ENCODE measurements around the gene ANKS1A. TPM values are rescaled to one million over a fixed set of nuclear protein-coding genes. Genes with fewer than 3 reads are reported as not detected.

ANKS1A gene
- polyA plus RNA-seq, 4 donors, result 6.5 to 29.9 (median 10.8) TPM

- H3K4me3 ChIP-seq (ENCODE audit: low read depth in 1 of 3, low read length in 3 of 3), result no peak overlapping the region
- peaks cover 4 to 25% (median 7%) of the 10 kb centered on the region in 3 donors for H3K4me1 ChIP-seq (ENCODE audit: control insufficient read depth in 3 of 3, insufficient read depth in 2 of 3, low read depth in 1 of 3, low read length in 2 of 3)
- 81 to 95% (median 92%) methylated on average over 4 of the region's 4 CpGs for WGBS, 3 donors
These were observed 130.8 kb downstream of the ANKS1A start for GRCh38 chr6:35019831-35020230.

DNA sequence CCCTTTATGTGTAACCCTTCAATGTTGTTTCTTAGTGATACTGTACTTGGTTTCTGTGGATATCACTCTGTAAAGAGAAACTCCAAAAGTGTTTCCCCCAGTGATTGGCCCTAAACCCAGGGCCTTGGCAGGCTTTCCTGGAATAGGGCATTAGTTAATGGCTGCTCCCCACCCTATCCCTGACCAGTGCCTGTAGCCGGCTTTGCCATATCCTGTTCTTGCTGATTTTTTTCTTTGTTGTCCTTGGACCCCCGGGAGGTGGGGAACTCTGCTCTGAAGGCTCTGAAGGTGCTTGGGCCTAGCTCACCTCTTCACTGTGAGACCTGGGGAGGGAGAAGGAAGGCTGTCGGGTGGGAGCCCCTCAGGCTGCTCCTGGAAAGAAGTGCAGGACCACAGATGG, 131.9 kb downstream of the ANKS1A start:
- WGBS, 3 donors, result 57 to 88% (median 78%) methylated on average over 3 of the region's 3 CpGs
- no peaks in the 10 kb centered on the region for H3K9me3 ChIP-seq (ENCODE audit: control insufficient read depth in 2 of 2, insufficient read depth in 1 of 2, low read depth in 1 of 2, low read length in 1 of 2)
- no peak for FAIRE-seq
- H3K36me3 ChIP-seq (ENCODE audit: control insufficient read depth in 3 of 3, insufficient read depth in 2 of 3, low read depth in 1 of 3, low read length in 3 of 3), result peaks cover 0 to 33% (median 8%) of the 10 kb centered on the region in 3 donors
- DNase-seq, result no peak
- H3K27ac ChIP-seq (ENCODE audit: low read depth in 1 of 3, low read length in 2 of 3), result peak overlapping the region in 1 of 3 donors; percentile 53
- no peaks in the 10 kb centered on the region for H3K27me3 ChIP-seq (ENCODE audit: control insufficient read depth in 3 of 3, insufficient read depth in 3 of 3, low read length in 3 of 3)
- peaks cover 5 to 26% (median 9%) of the 10 kb centered on the region in 3 donors for H3K4me1 ChIP-seq (ENCODE audit: control insufficient read depth in 3 of 3, insufficient read depth in 2 of 3, low read depth in 1 of 3, low read length in 2 of 3)
- H3K4me3 ChIP-seq (ENCODE audit: low read depth in 1 of 3, low read length in 3 of 3), result no peak overlapping the region

More at GRCh38 chr6:35019831-35020230, 130.8 kb downstream of the ANKS1A start:
- Histone ChIP-seq H3K9me3 (ENCODE audit: control insufficient read depth in 2 of 2, insufficient read depth in 1 of 2, low read depth in 1 of 2, low read length in 1 of 2) (no peaks in the 10 kb centered on the region), H3K27ac (ENCODE audit: low read depth in 1 of 3, low read length in 2 of 3) (no peak overlapping the region), H3K27me3 (ENCODE audit: control insufficient read depth in 3 of 3, insufficient read depth in 3 of 3, low read length in 3 of 3) (no peaks in the 10 kb centered on the region), H3K36me3 (ENCODE audit: control insufficient read depth in 3 of 3, insufficient read depth in 2 of 3, low read depth in 1 of 3, low read length in 3 of 3) (peaks cover 0 to 38% (median 8%) of the 10 kb centered on the region in 3 donors)
- FAIRE-seq (no peak), DNase-seq (no peak)

GRCh38 chr6:35023091-35024000, 134.3 kb downstream of the ANKS1A start:
- H3K4me3 ChIP-seq (ENCODE audit: low read depth in 1 of 3, low read length in 3 of 3), result no peak overlapping the region
- H3K36me3 ChIP-seq (ENCODE audit: control insufficient read depth in 3 of 3, insufficient read depth in 2 of 3, low read depth in 1 of 3, low read length in 3 of 3), result peaks cover 0 to 29% (median 4%) of the 10 kb centered on the region in 3 donors
- no peak for DNase-seq
- H3K4me1 ChIP-seq (ENCODE audit: control insufficient read depth in 3 of 3, insufficient read depth in 2 of 3, low read depth in 1 of 3, low read length in 2 of 3), result peaks cover 5 to 21% (median 11%) of the 10 kb centered on the region in 3 donors
- WGBS, 3 donors, result 71 to 90% (median 82%) methylated on average over 5 of the region's 5 CpGs
- H3K27me3 ChIP-seq (ENCODE audit: control insufficient read depth in 3 of 3, insufficient read depth in 3 of 3, low read length in 3 of 3), result no peaks in the 10 kb centered on the region
- no peak overlapping the region for H3K27ac ChIP-seq (ENCODE audit: low read depth in 1 of 3, low read length in 2 of 3)
- no peak for FAIRE-seq
- H3K9me3 ChIP-seq (ENCODE audit: control insufficient read depth in 2 of 2, insufficient read depth in 1 of 2, low read depth in 1 of 2, low read length in 1 of 2), result no peaks in the 10 kb centered on the region

DNA sequence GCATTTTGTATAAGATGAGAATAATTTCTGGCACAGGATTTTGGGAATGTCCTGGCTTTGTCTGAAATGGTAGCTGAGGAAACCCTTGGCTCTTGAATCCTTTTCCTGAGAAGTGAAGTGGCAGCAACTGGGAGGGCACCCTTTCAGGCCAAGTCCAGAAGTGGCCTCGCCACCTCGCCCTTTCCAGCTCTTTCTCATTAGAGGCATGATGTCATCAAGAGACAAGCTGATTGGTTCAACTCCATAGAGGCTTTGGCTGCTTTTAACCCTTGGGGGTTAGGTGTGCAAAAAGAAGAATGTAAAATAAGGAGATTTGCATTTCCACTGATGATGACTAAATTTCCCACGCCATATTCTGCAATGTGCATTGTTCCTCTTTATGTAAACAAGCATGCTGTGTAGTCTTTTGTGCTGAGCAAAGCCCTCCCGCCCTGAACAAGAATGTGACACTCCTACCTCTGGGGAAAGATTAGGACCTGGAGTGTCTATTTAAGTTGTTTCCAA, 135.5 kb downstream of the ANKS1A start:
- peaks cover 0 to 26% (median 0%) of the 10 kb centered on the region in 3 donors for H3K36me3 ChIP-seq (ENCODE audit: control insufficient read depth in 3 of 3, insufficient read depth in 2 of 3, low read depth in 1 of 3, low read length in 3 of 3)
- no peak overlapping the region for H3K4me3 ChIP-seq (ENCODE audit: low read depth in 1 of 3, low read length in 3 of 3)
- H3K9me3 ChIP-seq (ENCODE audit: control insufficient read depth in 2 of 2, insufficient read depth in 1 of 2, low read depth in 1 of 2, low read length in 1 of 2), result no peaks in the 10 kb centered on the region
- H3K4me1 ChIP-seq (ENCODE audit: control insufficient read depth in 3 of 3, insufficient read depth in 2 of 3, low read depth in 1 of 3, low read length in 2 of 3), result peaks cover 5 to 21% (median 11%) of the 10 kb centered on the region in 3 donors
- DNase-seq (peak; percentile 82 to 84), FAIRE-seq (no peak)
- 12 to 27% (median 23%) methylated on average over 4 of the region's 4 CpGs for WGBS, 3 donors
- no peaks in the 10 kb centered on the region for H3K27me3 ChIP-seq (ENCODE audit: control insufficient read depth in 3 of 3, insufficient read depth in 3 of 3, low read length in 3 of 3)
- H3K27ac ChIP-seq (ENCODE audit: low read depth in 1 of 3, low read length in 2 of 3), result peak overlapping the region; percentile 39 to 73 (median 63)

DNA sequence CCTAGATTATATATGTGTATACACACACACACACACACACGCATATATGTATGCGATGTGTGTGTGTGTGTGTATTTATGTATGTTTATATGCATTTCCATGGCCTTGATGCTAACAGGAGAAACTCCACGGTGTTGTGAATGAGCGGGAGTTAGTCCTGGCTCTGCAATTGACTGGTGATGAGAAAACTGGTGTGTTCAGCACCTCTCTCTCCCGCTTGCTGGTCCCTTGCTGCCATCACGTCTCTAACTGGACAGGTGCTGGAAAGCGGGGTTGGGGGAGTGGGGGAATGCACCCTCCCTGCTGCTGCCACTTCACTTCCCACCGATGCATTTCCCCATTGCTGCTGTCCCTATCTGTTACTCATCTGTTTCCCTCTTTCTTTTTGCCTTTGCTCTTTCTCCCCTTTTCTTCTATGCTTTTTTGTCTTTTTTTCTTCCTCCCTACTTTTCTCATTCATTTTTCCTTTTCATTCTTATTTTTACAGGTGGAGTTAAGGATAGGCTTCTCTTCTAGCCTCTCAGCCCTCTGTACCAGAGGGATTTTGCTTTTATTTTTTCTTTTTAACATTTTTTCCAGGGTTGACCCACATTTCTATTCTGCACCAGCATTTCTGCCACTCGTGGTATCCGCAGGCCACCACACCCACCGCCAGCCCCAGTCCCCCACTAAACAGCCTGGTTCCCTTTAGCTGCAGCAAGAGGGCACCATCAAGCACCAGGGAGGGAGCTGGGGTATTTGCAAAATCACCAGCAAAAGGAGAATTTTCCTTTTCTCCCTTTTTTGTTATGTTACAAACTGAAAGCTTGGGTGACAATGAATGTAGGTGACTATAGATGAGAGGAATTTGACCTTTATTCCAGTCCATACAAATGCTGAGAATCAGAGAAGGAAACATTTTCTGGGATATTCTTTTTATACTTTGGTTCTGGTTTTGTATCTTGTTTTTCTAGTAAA, 136.5 kb downstream of the ANKS1A start:
- Histone ChIP-seq H3K9me3 (ENCODE audit: control insufficient read depth in 2 of 2, insufficient read depth in 1 of 2, low read depth in 1 of 2, low read length in 1 of 2) (no peaks in the 10 kb centered on the region), H3K4me3 (ENCODE audit: low read depth in 1 of 3, low read length in 3 of 3) (no peak overlapping the region), H3K4me1 (ENCODE audit: control insufficient read depth in 3 of 3, insufficient read depth in 2 of 3, low read depth in 1 of 3, low read length in 2 of 3) (peaks cover 5 to 21% (median 11%) of the 10 kb centered on the region in 3 donors), H3K36me3 (ENCODE audit: control insufficient read depth in 3 of 3, insufficient read depth in 2 of 3, low read depth in 1 of 3, low read length in 3 of 3) (peaks cover 0 to 21% (median 0%) of the 10 kb centered on the region in 3 donors), H3K27ac (ENCODE audit: low read depth in 1 of 3, low read length in 2 of 3) (peak overlapping the region in 2 of 3 donors; percentile 43 to 63), H3K27me3 (ENCODE audit: control insufficient read depth in 3 of 3, insufficient read depth in 3 of 3, low read length in 3 of 3) (no peaks in the 10 kb centered on the region)
- FAIRE-seq, result no peak
- peak in 1 of 2 donors; percentile 24 for DNase-seq
- WGBS, 3 donors, result 77 to 85% (median 84%) methylated on average over 11 of the region's 11 CpGs

- 61 to 73% (median 65%) methylated on average over 5 of the region's 5 CpGs for WGBS, 3 donors
- no peak overlapping the region for H3K4me3 ChIP-seq (ENCODE audit: low read depth in 1 of 3, low read length in 3 of 3)
- FAIRE-seq (no peak), DNase-seq (no peak)
- H3K4me1 ChIP-seq (ENCODE audit: control insufficient read depth in 3 of 3, insufficient read depth in 2 of 3, low read depth in 1 of 3, low read length in 2 of 3), result peaks cover 5 to 25% (median 14%) of the 10 kb centered on the region in 3 donors
- no peaks in the 10 kb centered on the region for H3K9me3 ChIP-seq (ENCODE audit: control insufficient read depth in 2 of 2, insufficient read depth in 1 of 2, low read depth in 1 of 2, low read length in 1 of 2)
- H3K27ac ChIP-seq (ENCODE audit: low read depth in 1 of 3, low read length in 2 of 3), result peak overlapping the region in 1 of 3 donors; percentile 65
- no peaks in the 10 kb centered on the region for H3K27me3 ChIP-seq (ENCODE audit: control insufficient read depth in 3 of 3, insufficient read depth in 3 of 3, low read length in 3 of 3)
- peaks cover 0 to 17% (median 0%) of the 10 kb centered on the region in 3 donors for H3K36me3 ChIP-seq (ENCODE audit: control insufficient read depth in 3 of 3, insufficient read depth in 2 of 3, low read depth in 1 of 3, low read length in 3 of 3)
These were observed 137.6 kb downstream of the ANKS1A start for GRCh38 chr6:35026434-35027222.

DNA sequence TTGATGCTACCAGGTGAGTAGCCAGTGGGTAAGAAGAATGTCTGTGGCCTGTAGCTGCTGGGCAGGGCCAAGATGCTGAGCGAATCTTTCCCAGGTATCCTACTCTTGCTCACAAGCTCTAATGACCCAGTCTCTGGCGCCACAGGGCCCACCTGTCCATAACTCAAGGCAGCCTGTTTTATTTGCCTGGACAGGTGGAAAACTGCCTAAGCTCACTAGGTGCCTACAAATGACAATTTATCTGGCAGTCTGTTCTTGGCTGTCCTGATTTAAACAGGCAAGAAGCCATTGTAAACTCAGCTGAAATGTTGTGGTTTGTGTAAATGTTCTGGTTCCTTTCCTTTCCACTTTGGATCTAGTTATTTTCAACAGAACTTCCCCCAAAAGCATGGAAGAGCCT, 138.8 kb downstream of the ANKS1A start:
- 91 to 95% (median 92%) methylated on average over 2 of the region's 2 CpGs for WGBS, 3 donors
- H3K27ac ChIP-seq (ENCODE audit: low read depth in 1 of 3, low read length in 2 of 3), result peak overlapping the region in 1 of 3 donors; percentile 51
- FAIRE-seq, result no peak
- peaks cover 0 to 15% (median 0%) of the 10 kb centered on the region in 3 donors for H3K36me3 ChIP-seq (ENCODE audit: control insufficient read depth in 3 of 3, insufficient read depth in 2 of 3, low read depth in 1 of 3, low read length in 3 of 3)
- H3K9me3 ChIP-seq (ENCODE audit: control insufficient read depth in 2 of 2, insufficient read depth in 1 of 2, low read depth in 1 of 2, low read length in 1 of 2), result no peaks in the 10 kb centered on the region
- no peak for DNase-seq
- H3K4me1 ChIP-seq (ENCODE audit: control insufficient read depth in 3 of 3, insufficient read depth in 2 of 3, low read depth in 1 of 3, low read length in 2 of 3), result peaks cover 8 to 36% (median 18%) of the 10 kb centered on the region in 3 donors
- no peak overlapping the region for H3K4me3 ChIP-seq (ENCODE audit: low read depth in 1 of 3, low read length in 3 of 3)
- no peaks in the 10 kb centered on the region for H3K27me3 ChIP-seq (ENCODE audit: control insufficient read depth in 3 of 3, insufficient read depth in 3 of 3, low read length in 3 of 3)
